Activated CD8-positive, alpha-beta memory T cell treated with anti-CD3 and anti-CD28 coated beads, Interleukin-2, amount 50 U/mL, for 1 hour (primary cell): ENCODE results near the gene ERCC3.
A peak's percentile ranks its signal among the peaks of the same experiment; 100 is the strongest.

ENCODE experiments used
- DNase-seq: peaks from one replicate; pipeline ENCODE4 v3.0.0-alpha.2; 2020; ENCODE audit errors: extremely low read depth

The ERCC3 gene

GRCh38 chr2:127293748-127294562, at the start of gene ERCC3:
TSS of gene ERCC3 (minus strand) at chr2:127294144. CDS start at chr2:127294081, 63 bp downstream.
- peak; percentile 45 for DNase-seq

GRCh38 chr2:127343277-127343676, 49.3 kb upstream of the ERCC3 start:
- no peak for DNase-seq

GRCh38 chr2:127342101-127342500, 48.2 kb upstream of the ERCC3 start:
- no peak for DNase-seq

DNA sequence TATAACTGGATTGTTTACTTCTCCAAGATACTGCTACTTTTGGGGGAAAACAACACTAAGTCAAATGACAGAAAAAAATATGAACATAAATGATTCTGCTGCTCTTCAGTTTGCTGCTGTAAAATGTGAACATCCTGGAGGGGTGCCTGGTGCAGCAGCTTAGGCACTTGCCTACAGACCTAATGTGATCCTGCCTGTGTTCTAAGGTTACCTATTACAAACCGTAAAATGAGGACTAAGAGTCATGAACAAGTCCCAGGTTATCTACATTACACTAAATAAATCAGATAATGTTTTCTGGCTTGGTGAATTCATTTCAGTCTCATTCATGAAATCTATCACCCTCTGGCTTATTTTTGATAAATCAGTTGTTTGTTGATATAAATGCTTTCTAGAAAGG, 38.4 kb upstream of the ERCC3 start:
- DNase-seq: no peak

DNA sequence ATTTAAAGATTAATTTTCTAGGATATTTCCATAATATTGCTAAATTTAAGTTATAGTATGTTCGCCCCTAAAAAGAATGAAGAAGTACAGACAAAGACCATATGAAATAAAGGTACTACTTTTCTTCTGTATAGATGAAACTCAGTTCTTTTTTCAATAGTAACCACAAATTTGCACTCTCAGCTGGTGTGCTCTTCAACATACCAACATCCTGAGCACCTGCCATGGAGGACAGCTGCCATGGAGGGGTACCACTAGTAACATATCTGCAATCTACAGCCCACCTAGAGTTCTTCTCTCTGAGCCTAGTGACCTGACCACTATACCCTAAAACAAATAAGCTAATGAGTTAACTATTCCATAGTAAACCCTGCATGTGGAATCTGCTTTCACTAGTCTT, 36.8 kb upstream of the ERCC3 start:
- no peak for DNase-seq

DNA sequence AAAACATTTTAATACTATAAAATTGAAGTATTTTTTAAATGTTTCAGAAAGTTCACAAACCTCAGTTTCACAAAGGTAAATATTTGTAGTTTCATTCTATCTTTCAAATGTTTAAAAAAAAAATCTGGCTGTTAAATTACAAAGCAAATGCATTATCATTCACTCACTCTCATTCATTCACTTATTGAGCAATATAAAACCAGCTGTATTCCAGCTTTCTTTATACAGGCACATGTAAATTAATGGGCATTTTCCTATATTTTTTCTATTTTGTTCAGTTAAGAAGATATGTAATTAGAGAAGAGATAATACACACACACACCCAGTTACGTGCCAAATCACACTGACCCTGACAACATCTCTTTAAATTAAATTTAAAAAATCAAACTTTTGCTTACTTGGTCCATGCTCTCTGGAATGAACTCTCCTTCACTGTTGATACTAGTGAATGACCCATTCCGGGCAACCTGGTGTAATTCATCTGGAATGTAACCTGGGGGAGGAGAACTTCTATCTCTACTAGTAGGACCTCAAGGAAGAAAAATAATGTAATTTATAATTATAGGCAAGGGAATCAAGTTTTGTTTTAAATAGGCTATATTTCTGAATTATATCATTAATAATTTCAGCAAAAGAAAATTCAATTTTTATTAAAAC, 32.5 kb upstream of the ERCC3 start:
- DNase-seq: no peak

DNA sequence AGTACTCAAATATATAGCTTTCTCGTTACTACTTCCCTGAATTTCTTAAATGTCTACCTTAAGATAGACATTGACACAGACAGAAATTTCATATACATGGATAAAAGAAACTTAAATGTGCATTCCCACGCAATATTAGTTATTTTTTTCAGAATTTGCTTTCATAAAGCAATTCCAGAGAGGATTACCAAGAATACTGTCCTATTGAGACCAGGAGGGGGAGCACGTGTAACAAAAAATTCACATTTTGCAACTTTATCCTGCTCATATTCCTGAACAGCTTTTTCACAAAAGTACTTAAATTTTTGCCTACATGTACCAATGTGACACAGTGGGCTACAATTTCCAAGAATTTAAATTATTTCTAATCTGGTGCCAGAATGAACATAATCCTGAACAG, 30.7 kb upstream of the ERCC3 start:
- no peak for DNase-seq

GRCh38 chr2:127321303-127321702, 27.4 kb upstream of the ERCC3 start:
- DNase-seq: no peak

DNA sequence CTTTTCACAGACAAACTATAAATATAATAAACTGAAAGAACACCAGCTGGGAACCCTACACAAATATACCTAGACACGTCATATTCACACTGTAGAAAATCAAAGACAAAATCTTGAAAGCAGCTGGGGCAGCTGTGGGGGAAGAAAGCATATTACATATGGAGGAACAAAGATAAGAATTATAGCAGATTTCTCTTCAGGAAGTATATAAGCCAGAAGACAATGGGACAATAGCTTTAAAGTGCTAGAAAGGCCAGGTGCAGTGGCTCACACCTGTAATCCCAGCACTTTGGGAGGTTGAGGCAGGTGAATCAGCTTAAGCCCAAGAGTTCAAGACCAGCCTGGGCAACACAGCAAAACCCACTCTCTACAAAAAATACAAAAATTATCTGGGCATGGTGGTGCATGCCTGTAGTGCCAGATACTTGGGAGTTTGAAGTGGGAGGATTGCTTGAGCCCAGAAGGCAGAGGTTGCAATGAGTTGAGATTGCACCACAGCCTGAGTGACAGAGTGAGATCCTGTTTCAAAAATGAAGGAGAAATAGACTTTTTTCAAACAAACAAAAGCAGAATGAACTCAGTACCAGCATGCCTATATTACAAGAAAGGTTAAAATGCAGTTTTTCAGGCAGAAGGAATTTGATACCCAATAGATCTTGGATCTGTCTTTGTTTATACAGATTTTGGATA, 26.8 kb upstream of the ERCC3 start:
- DNase-seq: no peak

GRCh38 chr2:127320067-127320466, 26.1 kb upstream of the ERCC3 start:
- no peak for DNase-seq

- DNase-seq: no peak
Observed at GRCh38 chr2:127314193-127314988, 20.4 kb upstream of the ERCC3 start.

GRCh38 chr2:127313406-127313805, 19.5 kb upstream of the ERCC3 start:
- no peak for DNase-seq

- DNase-seq: no peak
Observed at GRCh38 chr2:127310980-127311379, 17.0 kb upstream of the ERCC3 start.

DNA sequence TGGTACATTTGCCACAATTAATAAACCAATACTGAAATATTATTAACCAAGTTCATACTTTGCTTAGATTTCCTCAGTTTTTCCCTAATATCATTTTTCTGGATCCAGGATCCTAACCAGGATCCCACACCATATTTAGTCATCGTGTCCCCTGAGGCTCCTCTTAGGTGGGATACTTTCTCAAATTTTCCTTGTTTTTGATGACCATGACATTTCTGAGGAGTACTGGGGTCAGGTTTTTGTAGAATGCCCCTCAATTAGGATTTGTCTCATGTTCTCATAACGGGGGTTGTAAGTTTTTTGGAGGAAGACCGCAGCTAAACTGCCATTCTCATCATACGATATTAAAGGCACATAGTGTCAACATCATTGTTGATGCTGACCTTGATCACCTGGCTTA, 15.5 kb upstream of the ERCC3 start:
- DNase-seq: no peak

GRCh38 chr2:127308586-127309138, 14.7 kb upstream of the ERCC3 start:
- DNase-seq: no peak

DNA sequence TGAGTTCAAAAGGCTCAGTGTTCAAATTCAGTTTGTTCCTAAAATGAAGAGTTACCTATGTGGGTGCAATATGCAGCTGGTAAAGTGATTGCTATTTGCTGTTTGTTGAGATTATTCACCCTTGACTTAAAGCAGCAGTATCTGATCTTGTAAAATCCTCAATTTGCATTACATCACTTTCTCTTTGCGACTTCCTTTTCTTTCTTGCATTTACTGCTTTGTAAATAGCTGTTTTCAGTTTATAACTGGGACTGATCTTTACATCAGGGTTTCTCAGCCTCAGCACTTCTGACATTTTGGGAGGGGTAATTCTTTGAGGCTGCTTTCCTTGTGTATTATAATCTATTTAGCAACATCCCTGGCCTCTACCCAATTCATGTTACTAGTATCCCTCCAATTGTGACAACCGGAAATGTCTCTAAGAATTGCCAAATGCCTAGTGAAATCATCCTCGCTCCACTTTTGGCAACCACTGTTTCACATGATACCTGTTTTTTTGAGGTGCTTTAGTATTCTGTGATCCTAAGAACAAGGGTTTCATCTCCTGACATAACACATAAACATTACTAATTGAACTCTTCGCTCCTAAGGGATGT, 12.1 kb upstream of the ERCC3 start:
- DNase-seq: no peak

DNA sequence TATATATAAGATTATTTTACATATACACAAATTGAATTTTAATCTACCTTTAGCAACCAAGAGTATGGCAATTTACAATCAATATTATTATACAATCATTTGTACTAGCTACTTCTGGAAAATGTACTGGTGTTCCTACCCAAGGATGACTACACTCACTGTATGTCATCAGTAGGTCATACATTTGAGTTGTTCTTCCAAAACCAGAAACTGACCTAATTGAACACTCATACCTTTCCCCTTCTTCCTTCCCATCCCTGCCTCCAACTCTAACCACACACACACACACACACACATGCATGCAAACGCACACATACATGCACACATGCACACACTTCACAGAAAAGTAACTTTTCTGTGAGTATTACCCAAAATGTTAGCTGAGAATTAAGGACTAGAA, 8.2 kb upstream of the ERCC3 start:
- no peak for DNase-seq

DNA sequence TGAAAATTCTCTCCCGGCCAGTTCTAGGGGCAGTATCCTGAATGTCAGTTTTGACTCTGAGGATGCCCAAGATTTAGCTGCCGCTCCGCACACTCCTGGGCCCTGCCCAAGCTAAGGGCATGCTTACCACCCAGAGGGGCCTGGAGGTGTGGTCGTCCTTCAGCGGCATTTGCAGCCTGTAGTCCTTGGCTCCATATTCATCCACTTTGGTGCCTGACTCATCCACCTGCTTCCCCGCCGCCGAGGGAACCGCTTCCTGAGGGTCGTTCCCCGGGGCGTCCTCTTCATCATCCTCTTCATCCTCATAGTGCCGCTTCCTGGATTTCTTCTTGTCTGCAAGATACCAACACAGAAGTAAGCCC, 577 bp downstream of the ERCC3 start:
- DNase-seq: no peak

- DNase-seq: no peak
Observed at GRCh38 chr2:127288274-127288673, 5.7 kb downstream of the ERCC3 start.

DNA sequence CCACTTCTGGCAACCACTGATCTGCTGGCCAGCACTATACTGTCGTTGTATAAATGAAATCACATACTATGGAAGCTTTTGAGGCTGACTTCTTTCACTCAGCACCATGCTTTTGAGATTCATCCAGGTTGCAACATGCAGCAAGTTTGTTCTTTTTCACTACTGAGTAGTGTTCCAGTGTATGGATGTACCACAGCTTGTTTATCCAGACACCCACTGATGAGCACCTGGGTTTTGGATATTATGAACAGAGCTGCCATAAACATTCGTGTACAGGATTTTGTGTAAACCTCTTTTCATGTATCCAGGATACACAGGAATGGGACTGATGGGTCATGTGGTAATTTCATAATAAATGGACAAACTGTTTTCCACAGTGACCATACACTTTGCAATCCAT, 10.7 kb downstream of the ERCC3 start:
- no peak for DNase-seq

- no peak for DNase-seq
Observed at GRCh38 chr2:127280693-127281092, 13.3 kb downstream of the ERCC3 start.
